HUDEP-2 (cell line): ENCODE data around the gene BMP10.

Source experiments
- DNase-seq, 76 experiments: peaks; one replicate each; lab custom pipeline; 2025; ENCODE audit not compliant: unreplicated experiment in 76 of 76; lab: John Stamatoyannopoulos, UW

The BMP10 gene

DNA sequence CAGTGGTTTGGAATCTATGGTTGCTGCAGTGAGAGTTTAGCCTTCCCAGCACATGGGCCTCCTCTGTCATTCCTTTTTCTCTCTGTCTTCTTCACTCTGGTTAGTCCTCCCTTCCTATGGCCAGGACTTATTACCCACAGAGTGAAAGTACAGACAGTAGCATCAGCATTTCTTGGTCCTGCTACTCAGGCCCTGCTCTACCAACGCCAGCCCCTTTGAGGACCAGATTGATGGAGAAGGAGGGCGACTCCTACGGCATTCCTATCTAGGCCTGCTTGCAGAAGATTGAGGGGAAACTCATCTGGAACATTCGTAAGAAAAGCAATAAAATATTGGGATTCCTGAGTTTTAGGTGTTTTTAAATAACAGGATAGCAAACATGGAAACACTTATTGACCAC lies 43.5 kb downstream of the BMP10 start:
- DNase-seq = no peak

DNA sequence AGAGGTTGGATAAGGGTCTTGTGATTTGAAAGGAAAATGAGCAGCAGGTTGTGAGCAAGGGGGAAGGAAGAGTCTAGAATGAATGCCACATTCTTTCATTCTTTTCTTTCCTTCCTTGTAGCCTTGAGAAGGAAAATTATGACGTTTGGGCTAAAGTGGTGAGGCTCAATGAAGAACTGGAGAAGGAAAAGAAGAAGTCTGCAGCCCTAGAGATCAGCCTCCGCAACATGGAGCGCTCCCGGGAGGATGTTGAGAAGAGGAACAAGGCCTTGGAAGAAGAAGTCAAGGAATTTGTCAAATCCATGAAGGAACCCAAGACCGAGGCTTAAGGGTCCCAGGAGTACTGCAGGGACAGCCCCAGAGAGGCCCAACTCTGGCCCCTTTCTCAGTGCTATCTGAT lies 45.3 kb downstream of the BMP10 start:
- DNase-seq = no peak

DNA sequence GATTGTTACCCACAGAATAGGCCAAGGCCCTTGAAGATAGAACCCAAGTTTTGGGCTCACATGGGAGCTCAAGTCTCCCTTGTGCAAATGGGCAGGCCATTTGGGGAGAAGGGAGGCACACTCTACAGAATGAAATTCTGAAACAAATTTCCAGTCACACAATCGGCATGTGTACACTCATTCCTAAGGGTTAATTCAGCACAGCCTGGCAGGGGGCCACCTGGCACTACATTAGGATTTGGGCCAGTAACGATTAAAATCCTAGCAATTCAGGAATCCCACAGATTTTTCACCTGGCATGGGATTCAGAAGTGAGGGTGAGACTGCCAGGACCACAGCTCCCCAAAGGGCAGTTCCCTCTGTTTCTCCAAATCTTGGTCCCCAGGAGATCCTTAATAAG lies 46.4 kb downstream of the BMP10 start:
- DNase-seq = no peak

DNA sequence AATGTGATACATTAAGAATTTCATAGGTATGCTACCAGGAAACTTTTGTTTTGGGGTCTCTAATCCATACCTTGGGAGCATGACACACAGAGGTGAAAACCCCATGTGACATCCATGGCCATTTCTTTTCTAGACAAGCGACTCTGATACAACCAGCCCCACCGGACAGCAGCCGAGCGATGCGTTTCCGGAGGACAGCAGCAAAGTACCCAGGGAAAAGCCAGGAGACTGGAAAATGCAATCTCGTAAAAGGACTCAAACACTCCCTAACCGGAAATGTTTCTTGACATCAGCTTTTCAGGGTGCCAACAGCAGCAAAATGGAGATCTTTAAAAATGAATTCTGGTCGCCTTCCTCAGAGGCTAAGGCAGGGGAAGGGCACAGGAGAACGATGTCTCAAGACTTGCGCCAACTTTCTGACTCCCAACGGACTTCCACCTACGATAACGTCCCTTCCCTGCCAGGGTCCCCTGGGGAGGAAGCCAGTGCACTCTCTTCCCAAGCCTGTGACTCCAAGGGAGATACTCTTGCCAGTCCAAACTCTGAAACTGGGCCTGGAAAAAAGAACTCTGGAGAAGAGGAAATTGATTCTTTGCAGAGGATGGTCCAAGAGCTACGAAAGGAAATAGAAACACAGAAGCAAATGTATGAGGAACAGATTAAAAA lies 48.9 kb downstream of the BMP10 start:
- DNase-seq = no peak

DNA sequence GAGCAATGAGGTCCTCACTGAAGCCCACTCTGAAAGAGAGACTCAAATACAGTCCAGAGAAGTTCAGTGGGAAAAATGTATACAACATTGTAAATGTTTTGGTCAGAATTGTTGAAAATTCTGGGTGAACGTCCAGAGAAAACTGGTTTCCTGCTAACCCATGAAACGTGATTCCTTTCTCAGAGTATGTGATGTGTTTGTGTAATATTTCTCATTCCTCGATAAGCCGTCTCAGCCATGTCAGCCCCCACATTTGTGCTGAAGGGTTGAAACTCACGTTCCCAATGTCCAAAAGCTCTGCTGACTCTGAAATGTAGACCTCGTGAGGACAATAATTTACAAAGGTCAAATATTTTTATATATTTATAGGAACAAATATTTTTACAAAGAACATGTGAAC lies 51.6 kb downstream of the BMP10 start:
- DNase-seq = no peak

DNA sequence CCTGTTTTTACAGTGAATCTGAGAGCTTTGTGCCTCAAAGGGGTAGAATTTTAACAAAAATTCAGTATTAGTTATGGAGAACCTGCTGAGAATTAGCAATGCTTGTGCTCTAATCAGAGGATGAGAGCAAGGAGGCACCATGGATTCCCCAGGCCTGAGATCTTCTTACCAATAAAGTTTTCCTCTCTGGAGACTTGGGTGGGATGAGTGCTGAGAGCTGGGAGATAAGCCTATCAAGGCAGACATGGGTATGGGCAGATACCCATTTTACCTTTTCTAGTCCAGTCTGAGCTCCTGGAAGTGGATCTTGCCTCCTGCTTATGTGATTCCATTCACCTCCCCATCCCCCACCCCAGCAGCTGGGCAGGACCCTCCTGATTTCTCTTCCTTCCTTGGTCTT lies 53.9 kb downstream of the BMP10 start:
- DNase-seq = no peak
